ENCODE data around the gene LSM12. TPM values are rescaled to one million over a fixed set of nuclear protein-coding genes. Genes with fewer than 3 reads are reported as not detected.

LSM12 gene
- polyA plus RNA-seq, 3 donors, result 24.7 to 65.8 (median 64.4) TPM

GRCh38 chr17:44112284-44113280, 46.1 kb upstream of the LSM12 start:
- Histone ChIP-seq H2AFZ (ENCODE audit: insufficient read depth, low read depth, low read length, poor library complexity, severe bottlenecking) (no peak overlapping the region), H3K27me3 (ENCODE audit: control insufficient read depth in 2 of 2, insufficient read depth in 2 of 2, low read length in 2 of 2) (no peaks in the 10 kb centered on the region), H3K4me3 (replicated peaks in 1 of 3; ENCODE audit: low read depth in 2 of 3, low read length in 3 of 3) (no peak overlapping the region), H3K79me2 (ENCODE audit: insufficient read depth, low read length) (peaks cover 36% of the 10 kb centered on the region), H3K9ac (ENCODE audit: insufficient read depth, low read length, poor library complexity, severe bottlenecking) (no peak overlapping the region), H3K4me2 (replicated peaks; ENCODE audit: extremely low read depth, low read length, poor library complexity, severe bottlenecking) (no peak overlapping the region), H3K27ac (ENCODE audit: low read depth in 1 of 2, low read length in 2 of 2) (peak overlapping the region in 1 of 2 donors; percentile 10), H3K36me3 (replicated peaks in 1 of 2; ENCODE audit: control insufficient read depth in 1 of 2, insufficient read depth in 2 of 2, low read length in 2 of 2) (peaks cover 29 to 58% of the 10 kb centered on the region in 2 donors), H3K9me3 (replicated peaks in 1 of 2; ENCODE audit: control insufficient read depth in 1 of 2, insufficient read depth in 1 of 2, low read length in 2 of 2) (no peaks in the 10 kb centered on the region), H4K20me1 (ENCODE audit: insufficient read depth, low read length) (peaks cover 100% of the 10 kb centered on the region), H3K4me1 (ENCODE audit: control insufficient read depth in 1 of 2, insufficient read depth in 2 of 2, low read length in 2 of 2) (peaks cover 39 to 50% of the 10 kb centered on the region in 2 donors)
- Mint-ChIP-seq H3K27ac (peak overlapping the region in 3 of 7 donors; percentile 5 to 72 (median 25)), H3K4me1 (peaks cover 50% of the 10 kb centered on the region), H3K27me3 (ENCODE audit: low read depth in 3 of 3) (peaks cover 0 to 2% (median 2%) of the 10 kb centered on the region in 3 donors), H3K36me3 (peaks cover 56 to 65% of the 10 kb centered on the region in 2 donors), H3K4me3 (no peak overlapping the region), H3K9me3 (no peaks in the 10 kb centered on the region)
- intact Hi-C loops (cut with micrococcal nuclease), result no loop called here
- no peak for TF ChIP-seq CTCF (IDR thresholded peaks at IDR 0.05)
- DNase-seq, result no peak
- WGBS (ENCODE audit: insufficient coverage), result 94% methylated on average over 2 of the region's 4 CpGs

- Mint-ChIP-seq H3K4me3 (peak overlapping the region in 1 of 2 donors; percentile 42), H3K36me3 (peaks cover 49 to 58% of the 10 kb centered on the region in 2 donors), H3K27ac (peak overlapping the region in 5 of 7 donors; percentile 0 to 72 (median 37)), H3K27me3 (ENCODE audit: low read depth in 3 of 3) (peaks cover 0 to 2% (median 2%) of the 10 kb centered on the region in 3 donors), H3K4me1 (peaks cover 50% of the 10 kb centered on the region), H3K9me3 (no peaks in the 10 kb centered on the region)
- no peaks in the 10 kb centered on the region for H3K9me3 ChIP-seq (replicated peaks in 1 of 2; ENCODE audit: control insufficient read depth in 1 of 2, insufficient read depth in 1 of 2, low read length in 2 of 2)
- TF ChIP-seq CTCF (IDR thresholded peaks at IDR 0.05), result no peak
- H3K4me1 ChIP-seq (ENCODE audit: control insufficient read depth in 1 of 2, insufficient read depth in 2 of 2, low read length in 2 of 2), result peaks cover 39 to 50% of the 10 kb centered on the region in 2 donors
- H3K27me3 ChIP-seq (ENCODE audit: control insufficient read depth in 2 of 2, insufficient read depth in 2 of 2, low read length in 2 of 2), result no peaks in the 10 kb centered on the region
- H3K4me2 ChIP-seq (replicated peaks; ENCODE audit: extremely low read depth, low read length, poor library complexity, severe bottlenecking), result peak overlapping the region; percentile 94
- WGBS (ENCODE audit: insufficient coverage), result no CpG with 5 or more reads among the region's 3 CpGs
- H4K20me1 ChIP-seq (ENCODE audit: insufficient read depth, low read length), result peaks cover 96% of the 10 kb centered on the region
- peak overlapping the region; percentile 57 for H3K9ac ChIP-seq (ENCODE audit: insufficient read depth, low read length, poor library complexity, severe bottlenecking)
- H3K27ac ChIP-seq (ENCODE audit: low read depth in 1 of 2, low read length in 2 of 2), result peak overlapping the region in 1 of 2 donors; percentile 52
- intact Hi-C loops (cut with micrococcal nuclease), result no loop called here
- H3K79me2 ChIP-seq (ENCODE audit: insufficient read depth, low read length), result peaks cover 37% of the 10 kb centered on the region
- H2AFZ ChIP-seq (ENCODE audit: insufficient read depth, low read depth, low read length, poor library complexity, severe bottlenecking), result no peak overlapping the region
- H3K36me3 ChIP-seq (replicated peaks in 1 of 2; ENCODE audit: control insufficient read depth in 1 of 2, insufficient read depth in 2 of 2, low read length in 2 of 2), result peaks cover 25 to 51% of the 10 kb centered on the region in 2 donors
- DNase-seq, result no peak
- H3K4me3 ChIP-seq (replicated peaks in 1 of 3; ENCODE audit: low read depth in 2 of 3, low read length in 3 of 3), result peak overlapping the region in 1 of 3 experiments; percentile 69
Measured at GRCh38 chr17:44111777-44112176, 45.3 kb upstream of the LSM12 start.
